SK-N-MC (cell line): Measurements from ENCODE around the gene SLAMF6.

Experiments used
- EZH2 ChIP-seq: fragments of 200-600 bp; sonication (generic); IDR thresholded peaks from one replicate; pipeline ENCODE4 v1.6.1; 2017; ENCODE audit warnings: antibody characterized with exemption
- POLR2AphosphoS5 ChIP-seq: IDR thresholded peaks from 2 replicates; pipeline ENCODE4 v1.6.1; 2012; ENCODE audit warnings: mild to moderate bottlenecking, low read depth, low read length, borderline replicate concordance

DNA sequence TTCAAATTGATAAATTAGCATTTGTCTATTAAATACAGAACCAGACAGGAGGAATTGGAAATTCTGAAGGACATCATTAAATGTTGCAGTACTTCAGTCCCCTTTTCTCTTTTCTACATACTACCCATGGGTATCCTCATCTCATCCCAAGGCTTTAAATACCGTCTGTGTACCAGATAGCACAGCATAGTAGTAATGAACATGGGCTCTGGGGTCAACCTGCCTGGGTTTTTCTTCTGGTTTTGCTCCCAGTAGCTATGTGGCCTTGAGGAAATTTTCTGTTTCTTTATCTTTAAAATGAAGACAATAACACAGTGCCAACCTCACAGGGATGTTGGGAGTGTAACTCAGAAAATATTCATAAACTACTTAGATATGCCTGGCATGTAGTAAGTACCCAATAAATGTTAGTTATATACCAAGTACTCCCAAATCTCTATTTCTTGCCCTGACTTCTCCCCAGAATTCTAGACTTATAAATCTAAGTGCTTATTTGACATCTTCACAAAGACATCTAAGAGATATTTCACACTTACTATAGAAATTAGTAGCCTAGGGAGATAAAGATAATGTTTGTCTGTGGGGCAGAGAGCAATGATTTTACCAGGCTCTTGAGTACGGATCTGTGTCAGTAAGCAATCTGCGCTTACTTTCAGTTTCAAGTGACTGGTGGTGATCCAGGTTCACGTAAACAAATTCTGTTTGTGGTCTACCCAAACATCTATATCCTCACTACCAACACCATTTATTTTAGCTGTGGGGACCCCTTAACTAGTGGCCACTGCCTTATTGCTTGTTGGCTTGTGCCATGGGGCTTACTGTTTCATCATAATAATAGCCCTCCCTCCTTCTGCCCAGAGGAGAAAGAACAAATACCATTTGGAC is 85.4 kb downstream of the SLAMF6 start:
- TF ChIP-seq POLR2AphosphoS5 (no peak), EZH2 (no peak)
